Body of pancreas (tissue), 4 donors: ENCODE data around the gene ZNF493. TPM values are rescaled to one million over a fixed set of nuclear protein-coding genes. Genes with fewer than 3 reads are reported as not detected.

Experiments
- ATAC-seq: fragments of 150-250 bp; one replicate; pipeline ENCODE4 v1.9.1; 2016
- DNase-seq, 4 donors: peaks; one replicate each; pipeline ENCODE4 v3.0.0-alpha.2; 2019
- H3K27ac ChIP-seq, 4 donors: fragments of 200-600 bp; sonication (generic); 1 replicate in 3 of 4; 2 replicates in 1 of 4; pipeline versions ENCODE4 v1.5.1 to v1.6.1; 2016 to 2019; ENCODE audit warnings: mild to moderate bottlenecking in 1 of 4, mixed read lengths in 1 of 4, moderate library complexity in 1 of 4
- H3K27me3 ChIP-seq, 2 donors: fragments of 200-600 bp; sonication (generic); one replicate each; pipeline ENCODE4 v1.6.0; 2016; ENCODE audit warnings: mild to moderate bottlenecking in 1 of 2
- H3K36me3 ChIP-seq, 2 donors: fragments of 200-600 bp; sonication (generic); replicated peaks in 1 of 2; 2 replicates each; pipeline ENCODE4 v1.5.1; 2016; ENCODE audit warnings: low read depth in 2 of 2; ENCODE audit not compliant: insufficient read depth in 1 of 2
- H3K4me1 ChIP-seq: fragments of 200-600 bp; sonication (generic); one replicate; pipeline ENCODE4 v1.6.0; 2016
- H3K4me3 ChIP-seq, 2 donors: fragments of 200-600 bp; sonication (generic); 1 replicate in 1 of 2; 2 replicates in 1 of 2; pipeline ENCODE4 v1.5.1; 2016 to 2019
- H3K9me3 ChIP-seq, 3 donors: fragments of 200-600 bp; sonication (generic); 1 replicate in 2 of 3; 2 replicates in 1 of 3; pipeline ENCODE4 v1.5.1; 2016
- CTCF ChIP-seq, 7 experiments: fragments of 450-650 bp in 4 of 7; fragments of 200-600 bp in 3 of 7; sonication (generic) in 3 of 7; IDR thresholded peaks; one replicate each; pipeline ENCODE4 v1.5.1; 2016 to 2019; ENCODE audit warnings: antibody characterized with exemption in 7 of 7
- POLR2A ChIP-seq, 3 donors: fragments of 450-650 bp; IDR thresholded peaks; one replicate each; pipeline ENCODE4 v1.6.1; 2016; ENCODE audit warnings: antibody characterized with exemption in 3 of 3, mild to moderate bottlenecking in 2 of 3
- WGBS, 2 donors: methylation state at CpG; one replicate each; pipeline ENCODE4 v1.1.5; 2017; 5-methylcytosine and 5-hydroxymethylcytosine counted together
- intact Hi-C: fragments of 100-400 bp; cut with DNase I; formaldehyde crosslinking; loops from one replicate; pipeline ENCODE4 v1.15.1; 2023
- total RNA-seq, 2 donors: library from RNA; depleted of rRNA; stranded (reverse); fragments of >200 nt; gene quantifications; one replicate each; pipeline ENCODE4 v1.1.0, GENCODE V29; 2016

ZNF493 gene
- total RNA-seq, 2 donors from 2014 or later = 36.6 to 50.1 TPM

- H3K9me3 ChIP-seq = peaks cover 0 to 62% (median 2%) of the 10 kb centered on the region in 3 donors
Measured at GRCh38 chr19:21383980-21384582, 12.9 kb upstream of the ZNF493 start.

GRCh38 chr19:21396121-21396520 is 812 bp upstream of the ZNF493 start:
- no peak for DNase-seq
- 83 to 91% methylated on average over 10 of the region's 10 CpGs for WGBS, 2 donors
- peaks cover 33% of the 10 kb centered on the region for H3K4me1 ChIP-seq
- no peak overlapping the region for H3K4me3 ChIP-seq
- no peaks in the 10 kb centered on the region for H3K9me3 ChIP-seq
- H3K36me3 ChIP-seq = no peaks in the 10 kb centered on the region
- TF ChIP-seq POLR2A (IDR thresholded peaks at IDR 0.05) (no peak), CTCF (IDR thresholded peaks at IDR 0.05) (no peak)
- ATAC-seq = no peak
- no peaks in the 10 kb centered on the region for H3K27me3 ChIP-seq
- peak overlapping the region in 1 of 4 donors; percentile 81 for H3K27ac ChIP-seq
- intact Hi-C loops = no loop called here

More at GRCh38 chr19:21383980-21384582, 12.9 kb upstream of the ZNF493 start:
- TF ChIP-seq CTCF (IDR thresholded peaks at IDR 0.05) = no peak
- TF ChIP-seq POLR2A (IDR thresholded peaks at IDR 0.05) = no peak
- ATAC-seq (no peak), DNase-seq (no peak)
- H3K4me1 ChIP-seq = no peaks in the 10 kb centered on the region
- intact Hi-C loops = no loop called here
- WGBS, 2 donors = 90% methylated on average over 4 of the region's 4 CpGs
- H3K36me3 ChIP-seq = no peaks in the 10 kb centered on the region
- H3K27me3 ChIP-seq = no peaks in the 10 kb centered on the region
- no peak overlapping the region for H3K4me3 ChIP-seq
- H3K27ac ChIP-seq = no peak overlapping the region

- TF ChIP-seq CTCF (IDR thresholded peaks at IDR 0.05) = no peak
- no peak for TF ChIP-seq POLR2A (IDR thresholded peaks at IDR 0.05)
- 90 to 93% methylated on average over 5 of the region's 5 CpGs for WGBS, 2 donors
- Histone ChIP-seq H3K27me3 (no peaks in the 10 kb centered on the region), H3K4me3 (no peak overlapping the region), H3K27ac (no peak overlapping the region), H3K4me1 (peaks cover 33% of the 10 kb centered on the region), H3K9me3 (no peaks in the 10 kb centered on the region), H3K36me3 (no peaks in the 10 kb centered on the region)
- ATAC-seq (no peak), DNase-seq (no peak)
- intact Hi-C loops = no loop called here
Measured at GRCh38 chr19:21398851-21399250, 1.9 kb downstream of the ZNF493 start.

- Histone ChIP-seq H3K4me3 (no peak overlapping the region), H3K4me1 (peaks cover 28% of the 10 kb centered on the region), H3K27ac (no peak overlapping the region), H3K27me3 (no peaks in the 10 kb centered on the region), H3K36me3 (no peaks in the 10 kb centered on the region), H3K9me3 (no peaks in the 10 kb centered on the region)
- ATAC-seq (no peak), DNase-seq (no peak)
- TF ChIP-seq CTCF (IDR thresholded peaks at IDR 0.05) (no peak), POLR2A (IDR thresholded peaks at IDR 0.05) (no peak)
- intact Hi-C loops = no loop called here
- WGBS, 2 donors = 87 to 95% methylated on average over 1 of the region's 1 CpG
Measured at GRCh38 chr19:21402303-21402985, 5.5 kb downstream of the ZNF493 start.
